ENCODE measurements around the gene ANAPC1.

GRCh38 chr2:111896024-111896423 lies 12.0 kb upstream of the ANAPC1 start:
- TF ChIP-seq CTCF (conservative IDR thresholded peaks at IDR 0.05 in 1 of 2, IDR thresholded peaks at IDR 0.05 in 1 of 2; ENCODE audit: extremely low read depth in 1 of 2, insufficient read depth in 1 of 2, low read depth in 1 of 2, low read length in 2 of 2) = no peak
- no peak for TF ChIP-seq EZH2 (IDR thresholded peaks at IDR 0.05; ENCODE audit: borderline replicate concordance, low read length)
